DOHH2 (cell line): ENCODE measurements around the gene RAD51B.

Experiments used
- H3F3A ChIP-seq: fragments of 200-600 bp; sonication (generic), shearing (Covaris generic); 2 replicates; pipeline ENCODE4 v1.6.0; 2016; ENCODE audit warnings: antibody characterized with exemption, mild to moderate bottlenecking; ENCODE audit not compliant: control insufficient read depth, insufficient read depth
- H3K27ac ChIP-seq: fragments of 200-600 bp; sonication (generic); 2 replicates; pipeline ENCODE4 v1.5.1; 2014; ENCODE audit warnings: low read depth, mild to moderate bottlenecking, low read length, moderate library complexity
- H3K27me3 ChIP-seq: fragments of 200-600 bp; sonication (generic); 2 replicates; pipeline ENCODE4 v1.6.1; 2014; ENCODE audit warnings: mild to moderate bottlenecking, low read length, mixed read lengths; ENCODE audit not compliant: control insufficient read depth
- H3K36me3 ChIP-seq: fragments of 200-600 bp; sonication (generic); 2 replicates; pipeline ENCODE4 v1.6.1; 2014; ENCODE audit warnings: mild to moderate bottlenecking, low read length, moderate library complexity, mixed read lengths; ENCODE audit not compliant: control insufficient read depth
- H3K4me1 ChIP-seq: fragments of 200-600 bp; sonication (generic); 2 replicates; pipeline ENCODE4 v1.6.1; 2014; ENCODE audit warnings: mild to moderate bottlenecking, low read length, mixed read lengths; ENCODE audit not compliant: control insufficient read depth
- H3K4me2 ChIP-seq: fragments of 200-600 bp; sonication (generic); 2 replicates; pipeline ENCODE4 v1.6.0; 2014; ENCODE audit warnings: mild to moderate bottlenecking, low read length, moderate library complexity
- H3K4me3 ChIP-seq: fragments of 200-600 bp; sonication (generic); 2 replicates; pipeline ENCODE4 v1.5.1; 2014; ENCODE audit warnings: mild to moderate bottlenecking, low read length, mixed read lengths
- H3K79me2 ChIP-seq: fragments of 200-600 bp; sonication (generic); 2 replicates; pipeline ENCODE4 v1.6.1; 2014; ENCODE audit warnings: mild to moderate bottlenecking, low read length, mixed read lengths; ENCODE audit not compliant: control insufficient read depth
- H3K9me2 ChIP-seq: fragments of 200-600 bp; sonication (generic); replicated peaks from 2 replicates; pipeline ENCODE4 v1.6.1; 2014; ENCODE audit warnings: mild to moderate bottlenecking, low read length, mixed read lengths; ENCODE audit not compliant: control insufficient read depth
- H3K9me3 ChIP-seq: fragments of 200-600 bp; sonication (generic); 2 replicates; pipeline ENCODE4 v1.6.1; 2014; ENCODE audit warnings: antibody characterized with exemption, low read length, mixed read lengths; ENCODE audit not compliant: control insufficient read depth, insufficient read depth
- H4K20me1 ChIP-seq: fragments of 200-600 bp; sonication (generic); 2 replicates; pipeline ENCODE4 v1.6.0; 2014; ENCODE audit warnings: low read depth, mild to moderate bottlenecking, antibody characterized with exemption, low read length, moderate library complexity; ENCODE audit not compliant: control insufficient read depth, insufficient read depth
- EZH2phosphoT487 ChIP-seq: fragments of 200-600 bp; sonication (generic); IDR thresholded peaks from 2 replicates; pipeline ENCODE4 v1.6.1; 2017; ENCODE audit warnings: borderline replicate concordance, mild to moderate bottlenecking, antibody characterized with exemption, low read length, moderate library complexity, mixed read lengths
- TF ChIP-seq, protein P1 (sequence below): fragments of 200-600 bp; sonication (generic); IDR thresholded peaks from one replicate; pipeline ENCODE4 v1.5.1; 2014; ENCODE audit warnings: antibody characterized with exemption, mild to moderate bottlenecking, low read depth, low read length; ENCODE audit not compliant: poor library complexity, severe bottlenecking

The RAD51B gene

DNA sequence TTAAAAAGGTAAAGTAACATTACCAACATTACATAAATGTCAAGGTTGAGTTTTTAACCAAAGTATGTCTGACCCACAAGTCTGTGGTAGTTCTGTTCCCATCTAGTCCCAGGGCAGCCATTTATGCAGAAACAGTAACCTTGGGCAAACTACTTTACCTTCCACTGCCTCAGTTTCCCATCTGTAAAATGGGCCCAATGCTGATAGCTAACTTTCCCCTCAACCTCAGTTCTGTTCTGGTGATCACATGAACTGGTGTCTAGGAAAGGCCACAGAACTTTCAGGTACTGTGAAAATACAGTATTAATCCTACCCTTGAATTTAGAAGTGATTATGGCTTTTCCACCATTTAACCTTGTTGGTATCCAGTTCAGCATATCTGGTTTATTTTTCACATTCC is 859.7 kb downstream of the RAD51B start:
- Histone ChIP-seq H3K4me3 (no peak overlapping the region), H3K36me3 (peaks cover 37% of the 10 kb centered on the region), H4K20me1 (no peaks in the 10 kb centered on the region), H3K27ac (no peak overlapping the region), H3K4me1 (peaks cover 92% of the 10 kb centered on the region), H3K27me3 (no peaks in the 10 kb centered on the region), H3K9me3 (no peaks in the 10 kb centered on the region), H3K79me2 (peaks cover 32% of the 10 kb centered on the region), H3F3A (peaks cover 14% of the 10 kb centered on the region), H3K9me2 (no peaks in the 10 kb centered on the region), H3K4me2 (no peak overlapping the region)
- TF ChIP-seq, protein P1, sequence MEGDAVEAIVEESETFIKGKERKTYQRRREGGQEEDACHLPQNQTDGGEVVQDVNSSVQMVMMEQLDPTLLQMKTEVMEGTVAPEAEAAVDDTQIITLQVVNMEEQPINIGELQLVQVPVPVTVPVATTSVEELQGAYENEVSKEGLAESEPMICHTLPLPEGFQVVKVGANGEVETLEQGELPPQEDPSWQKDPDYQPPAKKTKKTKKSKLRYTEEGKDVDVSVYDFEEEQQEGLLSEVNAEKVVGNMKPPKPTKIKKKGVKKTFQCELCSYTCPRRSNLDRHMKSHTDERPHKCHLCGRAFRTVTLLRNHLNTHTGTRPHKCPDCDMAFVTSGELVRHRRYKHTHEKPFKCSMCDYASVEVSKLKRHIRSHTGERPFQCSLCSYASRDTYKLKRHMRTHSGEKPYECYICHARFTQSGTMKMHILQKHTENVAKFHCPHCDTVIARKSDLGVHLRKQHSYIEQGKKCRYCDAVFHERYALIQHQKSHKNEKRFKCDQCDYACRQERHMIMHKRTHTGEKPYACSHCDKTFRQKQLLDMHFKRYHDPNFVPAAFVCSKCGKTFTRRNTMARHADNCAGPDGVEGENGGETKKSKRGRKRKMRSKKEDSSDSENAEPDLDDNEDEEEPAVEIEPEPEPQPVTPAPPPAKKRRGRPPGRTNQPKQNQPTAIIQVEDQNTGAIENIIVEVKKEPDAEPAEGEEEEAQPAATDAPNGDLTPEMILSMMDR, result no peak
- no peak for TF ChIP-seq EZH2phosphoT487

DNA sequence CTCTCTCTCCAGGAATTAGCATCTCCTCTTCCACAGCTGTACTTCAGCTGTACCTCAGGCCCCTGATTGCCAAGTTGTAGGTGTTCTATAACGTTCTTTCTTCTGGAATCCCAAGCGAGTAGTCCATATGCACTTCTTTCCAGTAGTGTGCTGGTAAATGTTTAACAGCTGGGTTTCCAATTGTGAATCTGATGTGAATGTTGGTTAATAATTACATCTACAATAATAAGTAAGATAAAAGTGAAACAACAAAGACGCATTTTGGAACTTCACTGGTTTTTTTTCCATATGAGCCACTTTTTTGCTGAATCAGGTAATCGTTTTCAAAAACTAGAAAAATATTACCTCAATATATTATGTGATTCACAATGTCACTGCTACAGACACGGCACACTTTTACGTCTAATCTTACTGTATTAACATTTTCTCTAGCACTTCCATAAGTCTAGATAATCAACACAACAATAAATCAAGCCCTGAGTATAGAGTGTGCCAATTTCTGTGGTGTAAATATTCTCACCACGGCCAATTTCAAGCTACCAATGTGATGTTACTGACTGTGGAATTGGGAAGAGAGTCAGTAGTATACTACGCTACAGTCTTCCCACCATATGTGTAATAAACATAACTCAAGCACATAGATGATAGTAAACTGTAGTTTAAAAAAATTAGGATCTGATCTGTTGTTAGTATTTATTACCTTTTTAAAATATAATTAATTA is 860.3 kb downstream of the RAD51B start:
- Histone ChIP-seq H3K79me2 (peaks cover 36% of the 10 kb centered on the region), H3F3A (peaks cover 20% of the 10 kb centered on the region), H3K27me3 (no peaks in the 10 kb centered on the region), H3K9me2 (no peaks in the 10 kb centered on the region), H3K36me3 (peaks cover 37% of the 10 kb centered on the region), H3K9me3 (no peaks in the 10 kb centered on the region), H3K27ac (no peak overlapping the region), H3K4me3 (no peak overlapping the region), H4K20me1 (no peaks in the 10 kb centered on the region), H3K4me1 (peaks cover 93% of the 10 kb centered on the region), H3K4me2 (no peak overlapping the region)
- TF ChIP-seq, protein P1, result no peak
- TF ChIP-seq EZH2phosphoT487, result no peak

DNA sequence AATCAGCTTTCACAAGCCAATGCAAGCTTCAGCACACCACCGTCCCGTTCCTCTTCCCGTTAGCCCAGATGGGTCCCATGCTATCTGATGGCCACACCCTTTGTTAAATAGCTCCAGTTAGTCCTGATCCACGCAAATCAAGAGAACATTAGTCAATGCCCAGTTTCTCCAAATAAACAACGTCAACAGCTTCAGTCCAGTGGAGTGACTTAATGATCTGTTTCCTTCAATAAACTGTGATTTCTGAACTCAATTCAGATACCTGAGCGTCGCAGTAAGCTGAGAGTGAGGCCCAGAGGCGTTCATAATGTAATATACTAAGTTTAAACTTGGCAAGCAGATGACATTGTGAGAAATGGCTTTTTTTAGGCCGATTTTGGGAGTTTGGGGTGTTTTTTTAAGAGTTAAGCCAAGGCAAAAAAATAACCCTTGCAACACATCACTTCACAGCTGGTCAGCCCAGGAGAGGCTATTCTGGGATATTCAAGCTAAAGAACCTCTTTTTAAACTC is 861.0 kb downstream of the RAD51B start:
- Histone ChIP-seq H3F3A (peaks cover 21% of the 10 kb centered on the region), H4K20me1 (no peaks in the 10 kb centered on the region), H3K4me2 (peak overlapping the region; percentile 97), H3K4me1 (peaks cover 92% of the 10 kb centered on the region), H3K9me3 (no peaks in the 10 kb centered on the region), H3K36me3 (peaks cover 37% of the 10 kb centered on the region), H3K9me2 (no peaks in the 10 kb centered on the region), H3K27me3 (no peaks in the 10 kb centered on the region), H3K79me2 (peaks cover 36% of the 10 kb centered on the region), H3K4me3 (no peak overlapping the region), H3K27ac (no peak overlapping the region)
- TF ChIP-seq, protein P1, result no peak
- TF ChIP-seq EZH2phosphoT487, result no peak
